ENCODE data around the gene NEBL. TPM values are rescaled to one million over a fixed set of nuclear protein-coding genes. Genes with fewer than 3 reads are reported as not detected.
"Not testable (repeated sequence)": the region's sequence is repeated elsewhere in the genome, so short reads cannot be mapped to it uniquely, and the experiment has no call there.

The NEBL gene
- polyA plus RNA-seq: 10 to 100 TPM; 13.3 to 20.2 TPM

- WGBS, 2 donors: 80 to 88% methylated on average over 2 of the region's 2 CpGs
- Histone ChIP-seq H3K36me3 (ENCODE audit: control insufficient read depth in 2 of 2, insufficient read depth in 2 of 2, low read length in 1 of 2) (no peaks in the 10 kb centered on the region), H3K9me3 (ENCODE audit: control insufficient read depth in 2 of 2, insufficient read depth in 1 of 2, low read depth in 1 of 2, low read length in 1 of 2) (no peaks in the 10 kb centered on the region), H3K4me3 (ENCODE audit: low read depth in 1 of 2, low read length in 2 of 2) (no peak within 1 kb of the TSS), H3K4me1 (ENCODE audit: control insufficient read depth in 2 of 2, insufficient read depth in 2 of 2, low read length in 1 of 2) (no peaks in the 10 kb centered on the region), H3K27me3 (ENCODE audit: control insufficient read depth in 1 of 2, insufficient read depth in 2 of 2, low read length in 2 of 2) (no peaks in the 10 kb centered on the region), H3K27ac (ENCODE audit: low read depth in 2 of 2, low read length in 1 of 2) (no peak within 1 kb of the TSS)
These were observed at the start of gene NEBL for GRCh38 chr10:20897146-20897825. NEBL (minus strand) TSS chr10:20897311; CDS start chr10:20897205, 106 bp downstream.

GRCh38 chr10:20945546-20946332, 48.6 kb upstream of the NEBL start:
- Histone ChIP-seq H3K4me3 (ENCODE audit: low read depth in 1 of 2, low read length in 2 of 2) (no peak overlapping the region), H3K27ac (ENCODE audit: low read depth in 2 of 2, low read length in 1 of 2) (no peak overlapping the region), H3K4me1 (ENCODE audit: control insufficient read depth in 2 of 2, insufficient read depth in 2 of 2, low read length in 1 of 2) (no peaks in the 10 kb centered on the region), H3K36me3 (ENCODE audit: control insufficient read depth in 2 of 2, insufficient read depth in 2 of 2, low read length in 1 of 2) (no peaks in the 10 kb centered on the region), H3K9me3 (ENCODE audit: control insufficient read depth in 2 of 2, insufficient read depth in 1 of 2, low read depth in 1 of 2, low read length in 1 of 2) (no peaks in the 10 kb centered on the region), H3K27me3 (ENCODE audit: control insufficient read depth in 1 of 2, insufficient read depth in 2 of 2, low read length in 2 of 2) (no peaks in the 10 kb centered on the region)
- 91% methylated on average over 9 of the region's 9 CpGs for WGBS, 2 donors

GRCh38 chr10:20944789-20945502, 47.8 kb upstream of the NEBL start:
- 89 to 91% methylated on average over 7 of the region's 7 CpGs for WGBS, 2 donors
- no peaks in the 10 kb centered on the region for H3K27me3 ChIP-seq (ENCODE audit: control insufficient read depth in 1 of 2, insufficient read depth in 2 of 2, low read length in 2 of 2)
- no peak overlapping the region for H3K4me3 ChIP-seq (ENCODE audit: low read depth in 1 of 2, low read length in 2 of 2)
- no peaks in the 10 kb centered on the region for H3K36me3 ChIP-seq (ENCODE audit: control insufficient read depth in 2 of 2, insufficient read depth in 2 of 2, low read length in 1 of 2)
- H3K27ac ChIP-seq (ENCODE audit: low read depth in 2 of 2, low read length in 1 of 2): no peak overlapping the region
- H3K9me3 ChIP-seq (ENCODE audit: control insufficient read depth in 2 of 2, insufficient read depth in 1 of 2, low read depth in 1 of 2, low read length in 1 of 2): no peaks in the 10 kb centered on the region
- no peaks in the 10 kb centered on the region for H3K4me1 ChIP-seq (ENCODE audit: control insufficient read depth in 2 of 2, insufficient read depth in 2 of 2, low read length in 1 of 2)

- not testable (repeated sequence) for H3K27me3 ChIP-seq (ENCODE audit: control insufficient read depth in 1 of 2, insufficient read depth in 2 of 2, low read length in 2 of 2); H3K9me3 ChIP-seq (ENCODE audit: control insufficient read depth in 2 of 2, insufficient read depth in 1 of 2, low read depth in 1 of 2, low read length in 1 of 2); H3K36me3 ChIP-seq (ENCODE audit: control insufficient read depth in 2 of 2, insufficient read depth in 2 of 2, low read length in 1 of 2); H3K4me3 ChIP-seq (ENCODE audit: low read depth in 1 of 2, low read length in 2 of 2); H3K27ac ChIP-seq (ENCODE audit: low read depth in 2 of 2, low read length in 1 of 2); H3K4me1 ChIP-seq (ENCODE audit: control insufficient read depth in 2 of 2, insufficient read depth in 2 of 2, low read length in 1 of 2)
- 88% methylated on average over 3 of the region's 5 CpGs; no CpG with 5 or more reads in 1 of the 2 donors for WGBS, 2 donors
These were observed 42.3 kb upstream of the NEBL start for GRCh38 chr10:20939414-20939813.

GRCh38 chr10:20936396-20936795, 39.3 kb upstream of the NEBL start:
- Histone ChIP-seq H3K27me3 (ENCODE audit: control insufficient read depth in 1 of 2, insufficient read depth in 2 of 2, low read length in 2 of 2) (no peaks in the 10 kb centered on the region), H3K9me3 (ENCODE audit: control insufficient read depth in 2 of 2, insufficient read depth in 1 of 2, low read depth in 1 of 2, low read length in 1 of 2) (no peaks in the 10 kb centered on the region), H3K27ac (ENCODE audit: low read depth in 2 of 2, low read length in 1 of 2) (no peak overlapping the region), H3K4me1 (ENCODE audit: control insufficient read depth in 2 of 2, insufficient read depth in 2 of 2, low read length in 1 of 2) (no peaks in the 10 kb centered on the region), H3K4me3 (ENCODE audit: low read depth in 1 of 2, low read length in 2 of 2) (no peak overlapping the region), H3K36me3 (ENCODE audit: control insufficient read depth in 2 of 2, insufficient read depth in 2 of 2, low read length in 1 of 2) (no peaks in the 10 kb centered on the region)

- H3K4me1 ChIP-seq (ENCODE audit: control insufficient read depth in 2 of 2, insufficient read depth in 2 of 2, low read length in 1 of 2): no peaks in the 10 kb centered on the region
- H3K36me3 ChIP-seq (ENCODE audit: control insufficient read depth in 2 of 2, insufficient read depth in 2 of 2, low read length in 1 of 2): no peaks in the 10 kb centered on the region
These were observed 38.8 kb upstream of the NEBL start for GRCh38 chr10:20935931-20936330.

GRCh38 chr10:20935301-20935700, 38.2 kb upstream of the NEBL start:
- Histone ChIP-seq H3K27me3 (ENCODE audit: control insufficient read depth in 1 of 2, insufficient read depth in 2 of 2, low read length in 2 of 2) (no peaks in the 10 kb centered on the region), H3K27ac (ENCODE audit: low read depth in 2 of 2, low read length in 1 of 2) (no peak overlapping the region), H3K36me3 (ENCODE audit: control insufficient read depth in 2 of 2, insufficient read depth in 2 of 2, low read length in 1 of 2) (no peaks in the 10 kb centered on the region), H3K4me1 (ENCODE audit: control insufficient read depth in 2 of 2, insufficient read depth in 2 of 2, low read length in 1 of 2) (no peaks in the 10 kb centered on the region), H3K9me3 (ENCODE audit: control insufficient read depth in 2 of 2, insufficient read depth in 1 of 2, low read depth in 1 of 2, low read length in 1 of 2) (no peaks in the 10 kb centered on the region), H3K4me3 (ENCODE audit: low read depth in 1 of 2, low read length in 2 of 2) (no peak overlapping the region)
- WGBS, 2 donors: 89 to 91% methylated on average over 8 of the region's 8 CpGs

More at GRCh38 chr10:20935931-20936330, 38.8 kb upstream of the NEBL start:
- H3K4me3 ChIP-seq (ENCODE audit: low read depth in 1 of 2, low read length in 2 of 2): no peak overlapping the region
- no peak overlapping the region for H3K27ac ChIP-seq (ENCODE audit: low read depth in 2 of 2, low read length in 1 of 2)
- H3K27me3 ChIP-seq (ENCODE audit: control insufficient read depth in 1 of 2, insufficient read depth in 2 of 2, low read length in 2 of 2): no peaks in the 10 kb centered on the region
- 47 to 70% methylated on average over 2 of the region's 2 CpGs for WGBS, 2 donors
- H3K9me3 ChIP-seq (ENCODE audit: control insufficient read depth in 2 of 2, insufficient read depth in 1 of 2, low read depth in 1 of 2, low read length in 1 of 2): no peaks in the 10 kb centered on the region

GRCh38 chr10:20933705-20934104, 36.6 kb upstream of the NEBL start:
- H3K36me3 ChIP-seq (ENCODE audit: control insufficient read depth in 2 of 2, insufficient read depth in 2 of 2, low read length in 1 of 2): no peaks in the 10 kb centered on the region
- H3K27ac ChIP-seq (ENCODE audit: low read depth in 2 of 2, low read length in 1 of 2): no peak overlapping the region
- no peaks in the 10 kb centered on the region for H3K27me3 ChIP-seq (ENCODE audit: control insufficient read depth in 1 of 2, insufficient read depth in 2 of 2, low read length in 2 of 2)
- no peaks in the 10 kb centered on the region for H3K9me3 ChIP-seq (ENCODE audit: control insufficient read depth in 2 of 2, insufficient read depth in 1 of 2, low read depth in 1 of 2, low read length in 1 of 2)
- no peak overlapping the region for H3K4me3 ChIP-seq (ENCODE audit: low read depth in 1 of 2, low read length in 2 of 2)
- 71 to 80% methylated on average over 2 of the region's 2 CpGs for WGBS, 2 donors
- H3K4me1 ChIP-seq (ENCODE audit: control insufficient read depth in 2 of 2, insufficient read depth in 2 of 2, low read length in 1 of 2): no peaks in the 10 kb centered on the region

GRCh38 chr10:20932606-20933126, 35.6 kb upstream of the NEBL start:
- Histone ChIP-seq H3K4me1 (ENCODE audit: control insufficient read depth in 2 of 2, insufficient read depth in 2 of 2, low read length in 1 of 2) (no peaks in the 10 kb centered on the region), H3K36me3 (ENCODE audit: control insufficient read depth in 2 of 2, insufficient read depth in 2 of 2, low read length in 1 of 2) (no peaks in the 10 kb centered on the region), H3K27me3 (ENCODE audit: control insufficient read depth in 1 of 2, insufficient read depth in 2 of 2, low read length in 2 of 2) (no peaks in the 10 kb centered on the region), H3K27ac (ENCODE audit: low read depth in 2 of 2, low read length in 1 of 2) (no peak overlapping the region), H3K9me3 (ENCODE audit: control insufficient read depth in 2 of 2, insufficient read depth in 1 of 2, low read depth in 1 of 2, low read length in 1 of 2) (no peaks in the 10 kb centered on the region), H3K4me3 (ENCODE audit: low read depth in 1 of 2, low read length in 2 of 2) (no peak overlapping the region)
- 93 to 94% methylated on average over 5 of the region's 5 CpGs for WGBS, 2 donors

All from esophagus (tissue), 2 donors.